Anterior cingulate cortex (tissue), 58 donors: ENCODE results near the gene STIP1.

ENCODE experiments used
- DNase-seq, 58 donors: peaks; one replicate each; lab custom pipeline; 2025; lab: John Stamatoyannopoulos, UW

STIP1 gene

DNA sequence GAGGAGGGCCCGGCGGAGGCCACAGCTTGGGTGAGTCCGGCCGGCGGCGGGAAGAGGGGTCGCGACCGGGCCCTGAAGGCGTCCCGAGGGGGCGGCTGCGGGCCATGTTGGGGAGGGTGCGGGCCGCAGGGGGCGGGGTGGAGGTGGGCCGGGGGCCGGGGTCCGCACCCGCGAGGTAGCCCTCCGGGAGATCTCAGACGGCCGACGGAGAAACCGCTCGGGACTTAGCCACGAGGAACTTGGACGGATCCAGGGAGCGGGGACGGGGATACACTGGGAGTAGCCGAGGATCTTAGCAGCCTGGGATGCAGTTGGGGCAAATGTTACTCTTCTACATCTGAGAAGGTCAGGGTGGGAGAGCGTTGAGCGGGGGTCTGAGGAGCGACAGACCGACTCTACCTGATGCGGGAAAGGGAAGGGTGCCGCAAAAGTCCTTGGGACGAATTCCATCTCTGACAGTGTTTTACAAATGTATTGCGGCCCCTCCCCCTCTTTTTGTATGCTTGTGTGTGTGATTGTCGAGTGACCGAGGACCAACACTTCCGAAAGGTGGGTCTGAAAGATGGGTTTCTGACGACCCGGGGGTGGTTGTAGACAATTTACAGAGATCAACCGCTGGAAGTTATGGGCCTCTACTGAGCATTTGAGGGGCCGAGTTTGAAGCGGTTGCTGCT lies 658 bp downstream of the STIP1 start:
- DNase-seq, result peak in 10 of 58 donors; percentile 33 to 62 (median 53)

DNA sequence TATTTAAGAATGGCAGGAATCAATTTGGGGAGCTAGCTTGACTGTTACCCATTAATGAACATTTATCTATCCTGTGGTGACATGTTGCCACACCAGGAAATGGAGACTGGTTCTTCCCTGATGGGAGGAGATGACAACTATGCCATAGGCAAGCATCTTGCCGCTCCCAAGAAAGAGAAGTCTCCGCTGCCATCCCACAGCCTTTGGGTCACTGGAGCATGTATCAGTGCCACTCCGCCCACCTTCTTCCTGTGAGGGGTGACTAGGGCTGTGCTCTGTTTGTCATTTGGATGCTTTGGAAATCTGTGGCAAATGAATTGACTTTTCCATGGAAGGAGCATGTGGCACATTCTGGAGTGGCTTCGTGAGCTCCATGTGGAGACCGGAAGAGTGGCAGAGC lies 6.5 kb downstream of the STIP1 start:
- DNase-seq, result no peak

DNA sequence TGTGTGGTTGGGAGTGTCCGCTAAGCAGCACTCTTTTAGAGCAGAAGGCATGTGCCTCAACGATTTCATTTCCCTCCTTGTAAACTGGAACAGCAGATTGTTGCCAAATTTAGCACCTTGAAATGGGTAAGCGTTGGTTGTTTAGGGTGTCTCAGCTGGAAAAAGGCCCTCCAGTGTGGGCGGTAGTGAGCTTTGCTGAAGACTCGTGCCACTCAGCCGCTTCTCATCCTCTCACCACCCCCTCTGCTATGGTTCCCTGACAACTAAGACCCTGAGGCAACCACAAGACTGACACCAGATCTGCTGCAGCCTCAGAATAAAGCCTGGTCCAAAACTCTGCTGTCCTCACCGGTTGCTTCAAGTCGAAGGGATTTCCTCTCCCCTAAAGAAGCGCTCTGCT lies 10.7 kb downstream of the STIP1 start:
- peak in 18 of 58 donors; percentile 19 to 64 (median 38) for DNase-seq

DNA sequence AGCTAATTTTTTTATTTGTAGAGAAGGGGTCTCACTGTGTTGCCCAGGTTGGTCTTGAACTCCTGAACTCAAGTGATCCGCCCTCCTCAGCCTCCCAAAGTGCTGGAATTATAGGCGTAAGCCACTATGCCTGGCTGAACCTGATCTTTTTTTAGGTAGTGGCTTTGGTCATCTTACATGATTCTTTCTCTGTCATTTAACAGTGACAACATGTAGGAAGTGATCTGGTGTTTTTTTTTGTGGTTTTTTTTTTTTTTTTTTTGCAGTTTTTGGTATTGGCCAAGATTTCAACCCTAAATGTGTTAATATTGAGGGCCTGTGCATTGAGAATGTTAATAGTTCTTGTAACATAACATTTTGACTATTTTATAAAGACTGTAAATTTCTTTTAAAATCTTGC lies 12.5 kb downstream of the STIP1 start:
- no peak for DNase-seq

DNA sequence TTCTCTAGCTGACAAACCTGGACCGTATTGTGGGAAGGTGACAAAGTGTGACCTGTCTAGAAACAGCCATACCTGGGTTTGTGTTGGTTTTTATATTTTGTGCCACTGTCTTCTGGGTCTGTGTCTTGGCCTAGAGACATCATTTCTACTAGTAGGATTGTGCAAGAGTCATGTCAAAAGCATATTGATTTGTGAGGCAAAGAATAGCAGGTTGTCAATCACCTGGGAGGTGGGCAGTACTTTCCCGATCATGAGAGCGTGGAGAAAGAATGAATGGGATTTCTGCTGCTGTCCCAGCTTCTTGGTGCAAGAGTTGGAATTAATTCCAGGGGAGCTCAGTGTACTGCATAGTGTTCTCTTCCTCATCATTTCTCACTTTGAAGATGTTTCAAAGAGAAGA lies 15.6 kb downstream of the STIP1 start:
- DNase-seq, result no peak

DNA sequence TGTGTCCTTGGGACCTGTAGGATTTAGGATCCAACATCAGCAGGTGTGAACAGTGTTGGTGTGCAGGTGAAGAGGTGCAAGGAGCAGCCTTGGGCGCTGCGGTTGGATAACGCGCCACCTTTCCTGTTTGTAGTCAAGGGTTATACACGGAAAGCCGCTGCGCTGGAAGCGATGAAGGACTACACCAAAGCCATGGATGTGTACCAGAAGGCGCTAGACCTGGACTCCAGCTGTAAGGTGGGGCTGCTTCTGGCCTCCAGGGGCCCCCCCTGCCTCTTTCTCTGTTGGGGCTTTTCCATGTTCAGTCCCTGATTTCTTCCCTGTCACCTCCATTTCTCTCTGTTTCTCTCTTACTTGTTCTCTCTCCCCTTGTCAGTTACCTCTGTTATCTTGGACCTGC lies 17.0 kb downstream of the STIP1 start:
- DNase-seq, result no peak

DNA sequence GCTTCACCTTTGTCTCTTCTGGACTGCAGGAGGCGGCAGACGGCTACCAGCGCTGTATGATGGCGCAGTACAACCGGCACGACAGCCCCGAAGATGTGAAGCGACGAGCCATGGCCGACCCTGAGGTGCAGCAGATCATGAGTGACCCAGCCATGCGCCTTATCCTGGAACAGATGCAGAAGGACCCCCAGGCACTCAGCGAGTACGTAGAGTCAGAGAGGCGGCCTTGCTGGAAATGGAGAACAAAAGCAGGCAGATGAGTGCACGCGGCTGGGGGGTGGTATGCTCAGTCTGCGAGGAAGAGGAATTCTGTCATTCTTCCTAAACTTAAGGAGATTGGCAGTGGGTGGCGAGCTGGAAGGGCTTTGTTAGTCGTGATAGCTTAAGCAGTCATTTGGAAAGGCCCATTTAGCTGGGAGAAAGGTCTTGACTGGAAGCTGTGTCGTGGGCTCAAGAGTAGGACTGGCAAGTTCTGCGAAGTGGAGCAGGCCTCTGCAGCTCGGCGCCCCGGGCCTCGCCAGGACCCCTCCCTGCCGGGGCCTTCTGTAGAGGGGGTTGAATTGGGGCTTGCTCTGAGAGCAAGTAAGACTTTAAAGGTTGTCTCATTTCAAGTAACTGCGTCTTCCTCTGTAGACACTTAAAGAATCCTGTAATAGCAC lies 17.6 kb downstream of the STIP1 start:
- DNase-seq, result no peak

DNA sequence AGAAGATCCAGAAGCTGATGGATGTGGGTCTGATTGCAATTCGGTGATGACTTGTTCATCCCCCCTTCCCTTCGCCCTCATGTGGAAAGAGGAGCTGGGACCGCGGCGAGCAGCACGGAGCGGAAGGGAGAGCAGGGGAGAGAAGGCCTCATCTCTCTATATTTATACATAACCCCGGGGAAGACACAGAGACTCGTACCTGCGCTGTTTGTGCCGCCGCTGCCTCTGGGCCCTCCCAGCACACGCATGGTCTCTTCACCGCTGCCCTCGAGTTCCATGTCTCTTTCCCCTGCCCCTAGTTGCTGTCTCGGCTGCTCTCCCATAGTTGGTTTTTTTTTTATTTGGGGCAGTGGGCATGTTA lies 18.1 kb downstream of the STIP1 start:
- no peak for DNase-seq

DNA sequence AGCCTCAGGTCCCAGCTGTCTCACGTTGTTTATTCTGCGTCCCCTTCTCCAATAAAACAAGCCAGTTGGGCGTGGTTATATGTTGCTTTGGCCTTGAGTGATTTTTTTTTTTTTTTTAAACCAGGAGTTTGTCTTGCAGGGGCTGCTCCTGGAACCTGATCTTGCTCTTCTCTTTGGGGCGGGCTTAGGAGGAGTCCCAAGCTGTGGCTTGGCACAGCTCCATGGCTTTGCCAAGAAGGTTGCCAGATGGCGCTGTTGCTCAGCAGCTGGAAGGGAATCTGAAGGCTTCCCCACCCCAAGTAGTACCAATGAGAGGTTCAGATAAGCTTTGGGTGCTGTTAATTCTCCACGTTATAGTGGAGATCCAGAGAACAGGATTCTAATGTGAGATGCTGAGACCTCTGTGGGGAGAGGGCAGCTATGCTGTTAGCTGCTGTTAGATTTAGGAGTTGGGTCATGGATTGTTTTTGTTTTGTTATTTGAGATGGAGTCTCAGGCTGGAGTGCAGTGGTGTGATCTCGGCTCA lies 18.6 kb downstream of the STIP1 start:
- peak in 56 of 58 donors; percentile 4 to 86 (median 66) for DNase-seq

DNA sequence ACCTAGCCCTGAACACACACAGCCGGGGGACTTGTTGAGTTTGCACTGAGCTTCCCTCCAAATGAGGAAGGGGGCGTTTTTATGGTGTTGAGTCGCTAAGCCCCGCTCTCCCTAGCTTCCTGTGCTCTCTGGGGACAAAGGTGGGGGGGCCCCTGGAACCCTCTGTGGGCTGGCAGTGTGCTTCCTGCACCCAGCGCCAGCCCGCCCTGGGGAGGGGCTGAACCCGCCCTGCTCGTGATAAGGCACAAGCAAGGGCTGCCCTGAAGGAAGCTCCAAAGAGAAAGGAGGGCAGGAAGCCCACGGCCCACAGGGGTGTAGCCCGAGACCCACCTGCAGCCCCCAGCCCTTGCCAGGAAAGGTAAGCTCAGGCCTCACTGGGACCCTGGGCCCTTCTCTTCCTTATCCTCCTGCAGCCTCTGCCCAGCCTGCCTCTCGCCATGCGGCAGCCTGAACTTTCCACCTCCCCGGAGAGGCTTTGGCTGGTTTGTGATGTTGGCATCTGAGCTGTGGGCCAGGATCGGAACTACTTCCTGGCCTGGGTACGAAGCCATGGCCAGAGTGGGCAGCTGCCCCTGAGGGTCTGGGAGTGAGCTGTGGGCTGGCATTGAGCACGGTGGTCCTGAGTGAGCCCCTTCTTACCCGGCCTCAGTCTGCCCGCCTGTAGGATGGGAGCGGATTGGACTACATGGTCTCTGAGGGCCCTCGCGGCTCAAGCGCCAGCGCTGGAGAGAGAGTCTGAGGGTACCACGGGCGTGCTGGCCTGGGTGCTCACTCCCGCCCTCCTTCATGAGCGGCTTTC lies 20.7 kb downstream of the STIP1 start, which contains the start of gene FERMT3:
Gene FERMT3 (plus strand): TSS at position 265 of the 799 bp plus-strand sequence. CDS start 644 bp downstream, outside the sequence.
- DNase-seq, result peak in 5 of 58 donors; percentile 16 to 29 (median 26)

DNA sequence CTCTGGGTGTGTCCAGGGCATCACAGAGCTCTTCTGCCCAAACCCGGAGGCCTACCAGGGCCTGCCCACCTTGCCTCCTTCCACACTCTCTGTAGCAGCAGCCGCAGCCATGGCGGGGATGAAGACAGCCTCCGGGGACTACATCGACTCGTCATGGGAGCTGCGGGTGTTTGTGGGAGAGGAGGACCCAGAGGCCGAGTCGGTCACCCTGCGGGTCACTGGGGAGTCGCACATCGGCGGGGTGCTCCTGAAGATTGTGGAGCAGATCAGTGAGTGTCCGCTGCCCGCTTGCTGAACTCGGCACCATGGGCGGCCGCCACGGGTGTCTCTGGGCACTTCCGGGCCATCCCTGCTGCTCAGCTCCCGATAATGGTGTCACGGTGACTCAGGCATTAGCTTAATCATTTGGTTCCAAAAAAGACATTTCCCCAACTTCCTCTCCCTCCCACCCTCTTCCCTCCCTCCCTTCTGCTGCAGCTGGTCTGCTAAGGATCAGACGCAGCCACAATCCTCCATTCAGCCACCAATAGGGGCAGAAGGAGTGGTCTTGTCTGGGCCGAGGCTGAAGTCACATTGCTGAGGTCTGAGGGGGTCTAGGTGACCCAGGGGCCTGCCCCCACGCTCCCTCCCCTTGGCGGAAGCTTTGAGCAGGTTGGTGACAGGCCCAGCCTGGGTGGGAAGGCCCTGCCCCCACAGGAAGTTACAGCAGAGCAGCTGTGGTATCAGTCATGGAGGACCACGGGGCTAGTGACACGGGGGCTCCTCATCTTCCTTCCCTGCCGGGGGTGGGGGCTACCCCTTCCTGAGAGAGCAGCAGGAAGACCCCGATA lies 21.5 kb downstream of the STIP1 start:
- peak in 11 of 58 donors; percentile 25 to 51 (median 31) for DNase-seq

DNA sequence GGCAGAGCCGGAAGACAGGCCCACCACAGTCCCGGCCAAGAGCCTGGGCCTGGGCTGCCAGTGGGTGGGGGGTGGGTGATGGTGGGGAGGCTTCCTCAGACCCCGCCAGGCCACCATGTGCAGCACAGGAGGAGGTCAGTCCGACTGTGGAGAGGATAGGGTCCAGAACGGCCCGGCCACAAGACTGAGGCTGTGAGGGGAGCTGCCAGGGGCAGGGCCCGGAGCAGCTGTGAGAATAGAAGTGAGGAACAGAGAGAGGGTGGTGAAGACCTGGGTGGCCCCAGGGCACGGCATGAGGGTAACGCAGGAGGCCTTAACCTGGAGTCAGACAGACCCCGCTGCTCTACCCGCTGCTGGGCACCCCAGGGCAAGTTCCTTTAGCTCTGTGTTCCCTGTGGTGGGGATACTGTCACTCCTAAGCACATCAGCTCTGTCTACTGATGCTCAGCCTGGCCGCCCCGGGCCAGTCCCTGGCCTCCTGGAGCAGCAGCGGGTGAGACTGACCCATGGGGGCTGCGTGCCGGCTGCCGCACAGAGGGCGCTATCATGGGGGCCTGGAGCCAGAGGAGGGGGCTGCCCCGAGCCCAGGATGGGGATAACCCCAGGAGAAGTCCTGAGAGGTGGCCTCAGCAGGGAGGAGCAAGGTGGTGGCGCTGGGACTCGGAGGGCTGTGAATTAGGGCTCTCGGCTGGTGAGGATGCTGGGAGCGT lies 22.3 kb downstream of the STIP1 start:
- no peak for DNase-seq

DNA sequence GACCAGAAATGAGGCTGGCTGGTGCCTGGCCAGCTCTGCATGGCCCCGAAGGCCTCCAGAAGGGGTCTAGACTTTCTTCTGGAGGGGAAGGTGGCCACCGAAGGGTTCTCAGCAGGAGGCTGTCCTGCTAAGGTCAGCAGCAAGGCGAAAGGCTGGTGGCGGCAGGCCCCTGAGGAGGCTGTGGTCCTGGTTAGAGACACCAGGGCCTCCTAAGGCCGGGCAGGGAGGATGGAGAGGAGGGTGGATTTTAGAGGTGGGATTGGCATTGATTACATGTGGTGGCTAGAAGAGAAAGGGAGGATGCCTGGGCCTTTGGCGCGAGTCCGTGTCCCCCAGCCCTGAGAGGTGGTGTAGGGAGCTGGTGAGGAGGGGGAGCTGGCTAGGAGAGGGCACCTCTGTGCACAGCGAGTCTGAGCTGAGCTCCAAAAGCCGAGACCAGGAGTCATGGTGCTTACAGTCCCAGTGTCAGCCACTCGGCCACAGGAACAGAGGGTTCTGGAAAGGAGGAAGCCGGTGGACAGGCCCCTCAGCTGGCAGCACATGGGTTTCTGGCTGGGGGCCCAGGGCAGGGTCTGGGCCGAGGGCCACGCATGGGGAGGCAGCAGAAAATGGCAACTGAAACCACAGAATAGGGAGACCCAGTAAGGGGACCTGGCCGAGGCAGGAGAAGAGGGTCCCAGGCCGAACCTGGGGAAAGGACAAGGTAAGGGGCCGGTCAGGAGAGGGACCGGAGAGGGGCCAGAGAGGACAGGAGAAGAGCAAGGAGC lies 23.0 kb downstream of the STIP1 start:
- DNase-seq, result peak in 6 of 58 donors; percentile 13 to 49 (median 29)

DNA sequence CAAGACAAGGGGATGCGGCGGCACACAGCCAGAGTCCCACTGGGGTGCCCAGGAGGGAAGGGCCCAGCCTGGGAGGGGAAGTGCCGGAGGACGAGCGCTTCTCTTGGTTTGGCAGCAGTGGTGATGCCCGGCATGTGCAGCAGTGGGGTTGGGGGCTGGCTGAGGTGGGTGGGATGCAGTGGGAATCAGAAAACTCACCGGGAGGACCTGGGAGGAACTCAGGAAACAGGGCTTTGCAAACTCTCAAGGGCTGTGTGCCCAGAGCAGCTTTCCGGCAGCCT lies 23.5 kb downstream of the STIP1 start:
- DNase-seq, result no peak

DNA sequence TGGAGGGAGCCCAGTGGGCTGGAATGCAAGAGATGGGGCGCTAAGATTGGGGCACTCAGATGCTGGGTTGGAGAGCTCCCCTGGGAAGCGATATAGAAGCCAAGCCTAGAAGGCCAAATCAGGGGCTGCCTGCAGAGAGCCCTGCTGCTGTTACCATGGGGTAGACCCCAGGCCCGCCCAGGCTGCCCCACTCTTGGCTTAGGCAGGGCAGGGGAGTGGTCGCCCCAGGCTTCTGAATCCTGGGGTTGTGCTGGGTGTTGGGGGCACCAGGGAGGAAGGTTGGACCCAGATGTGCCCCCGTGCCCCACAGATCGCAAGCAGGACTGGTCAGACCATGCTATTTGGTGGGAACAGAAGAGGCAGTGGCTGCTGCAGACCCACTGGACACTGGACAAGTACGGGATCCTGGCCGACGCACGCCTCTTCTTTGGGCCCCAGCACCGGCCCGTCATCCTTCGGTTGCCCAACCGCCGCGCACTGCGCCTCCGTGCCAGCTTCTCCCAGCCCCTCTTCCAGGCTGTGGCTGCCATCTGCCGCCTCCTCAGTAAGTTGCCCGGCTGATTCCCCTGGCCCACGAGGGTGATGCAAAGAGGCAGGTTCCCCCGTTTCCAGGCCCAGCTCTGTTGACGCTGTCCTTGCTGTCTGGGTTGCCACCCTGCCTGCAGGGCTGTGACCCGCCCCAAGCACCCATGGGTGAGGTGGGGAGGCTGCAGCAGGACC lies 24.5 kb downstream of the STIP1 start:
- no peak for DNase-seq

DNA sequence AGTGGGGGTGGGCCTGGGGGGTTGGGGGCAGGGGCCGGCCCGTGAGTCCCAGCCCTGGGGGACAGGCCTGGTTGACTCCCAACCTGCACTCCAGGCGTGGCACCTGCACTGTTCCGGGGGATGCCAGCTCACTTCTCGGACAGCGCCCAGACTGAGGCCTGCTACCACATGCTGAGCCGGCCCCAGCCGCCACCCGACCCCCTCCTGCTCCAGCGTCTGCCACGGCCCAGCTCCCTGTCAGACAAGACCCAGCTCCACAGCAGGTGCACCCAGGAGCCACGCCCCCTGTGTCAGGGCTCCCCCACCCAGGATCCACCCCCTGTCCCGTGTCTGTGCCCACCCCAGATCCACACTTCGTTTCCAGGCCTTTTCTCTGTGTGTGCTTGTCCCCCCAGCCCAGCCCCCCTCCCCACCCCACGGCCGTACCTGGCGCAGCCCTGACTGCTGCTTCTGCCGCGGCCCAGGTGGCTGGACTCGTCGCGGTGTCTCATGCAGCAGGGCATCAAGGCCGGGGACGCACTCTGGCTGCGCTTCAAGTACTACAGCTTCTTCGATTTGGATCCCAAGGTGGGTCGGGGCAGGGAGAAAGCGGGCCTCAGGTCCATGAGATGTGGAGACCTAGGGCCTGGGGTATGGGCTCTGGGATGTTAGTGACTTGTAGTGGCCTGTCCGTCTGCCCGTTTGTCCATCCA lies 25.4 kb downstream of the STIP1 start:
- no peak for DNase-seq

DNA sequence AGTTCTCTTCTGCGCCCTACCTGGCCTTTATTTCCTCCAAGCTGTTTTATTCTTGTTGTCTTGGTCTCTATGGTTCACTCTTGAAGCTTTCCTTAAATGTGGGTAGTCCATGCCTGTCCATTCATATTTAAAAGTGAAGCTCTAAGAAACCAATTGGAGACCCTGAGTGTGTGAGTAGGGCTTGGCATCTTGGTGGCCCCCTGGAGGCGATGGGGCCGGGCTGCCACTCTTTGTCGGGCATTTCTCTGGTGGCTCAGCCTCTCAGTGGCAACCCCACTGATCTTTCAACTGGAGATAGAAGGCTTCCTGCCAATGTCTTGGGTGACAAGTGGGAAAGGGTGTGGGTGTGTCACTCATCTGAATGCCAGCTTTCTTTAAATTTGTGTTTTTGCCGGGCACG lies 30.9 kb downstream of the STIP1 start:
- DNase-seq, result no peak
